ENCODE measurements around the gene ESRRA. TPM values are rescaled to one million over a fixed set of nuclear protein-coding genes. Genes with fewer than 3 reads are reported as not detected.

ESRRA gene
- total RNA-seq, 6 donors from 2014 or later: 42.7 to 109 (median 80.6) TPM

DNA sequence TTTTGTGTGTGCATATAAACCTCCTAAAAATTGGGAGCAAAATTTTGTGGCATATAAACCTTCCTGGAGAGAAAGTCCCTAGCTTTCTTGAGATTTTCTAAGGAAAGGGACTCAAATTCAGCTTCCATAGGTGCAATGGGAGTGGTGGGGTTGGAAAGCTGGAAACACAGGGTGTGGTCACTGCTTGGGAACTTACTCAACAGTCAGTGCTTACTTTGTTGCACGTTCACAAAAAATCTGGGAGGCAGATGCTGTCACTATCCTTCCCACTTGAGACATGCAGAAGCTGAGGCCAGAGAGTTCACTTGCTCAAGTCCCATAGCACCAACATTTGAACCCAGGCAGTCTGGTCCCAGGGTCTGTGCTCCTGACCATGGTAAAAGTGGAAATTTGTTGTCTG is 9.1 kb upstream of the ESRRA start:
- 11 to 39% methylated on average over 1 of the region's 1 CpG for WGBS, 2 donors
- Histone ChIP-seq H3K9me3 (no peaks in the 10 kb centered on the region), H3K4me1 (peaks cover 34 to 40% (median 37%) of the 10 kb centered on the region in 4 donors), H3K27me3 (peaks cover 0 to 68% (median 47%) of the 10 kb centered on the region in 4 donors), H3K4me3 (no peak overlapping the region), H3K36me3 (no peaks in the 10 kb centered on the region), H3K27ac (no peak overlapping the region)
- TF ChIP-seq, protein P1, sequence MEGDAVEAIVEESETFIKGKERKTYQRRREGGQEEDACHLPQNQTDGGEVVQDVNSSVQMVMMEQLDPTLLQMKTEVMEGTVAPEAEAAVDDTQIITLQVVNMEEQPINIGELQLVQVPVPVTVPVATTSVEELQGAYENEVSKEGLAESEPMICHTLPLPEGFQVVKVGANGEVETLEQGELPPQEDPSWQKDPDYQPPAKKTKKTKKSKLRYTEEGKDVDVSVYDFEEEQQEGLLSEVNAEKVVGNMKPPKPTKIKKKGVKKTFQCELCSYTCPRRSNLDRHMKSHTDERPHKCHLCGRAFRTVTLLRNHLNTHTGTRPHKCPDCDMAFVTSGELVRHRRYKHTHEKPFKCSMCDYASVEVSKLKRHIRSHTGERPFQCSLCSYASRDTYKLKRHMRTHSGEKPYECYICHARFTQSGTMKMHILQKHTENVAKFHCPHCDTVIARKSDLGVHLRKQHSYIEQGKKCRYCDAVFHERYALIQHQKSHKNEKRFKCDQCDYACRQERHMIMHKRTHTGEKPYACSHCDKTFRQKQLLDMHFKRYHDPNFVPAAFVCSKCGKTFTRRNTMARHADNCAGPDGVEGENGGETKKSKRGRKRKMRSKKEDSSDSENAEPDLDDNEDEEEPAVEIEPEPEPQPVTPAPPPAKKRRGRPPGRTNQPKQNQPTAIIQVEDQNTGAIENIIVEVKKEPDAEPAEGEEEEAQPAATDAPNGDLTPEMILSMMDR (IDR thresholded peaks at IDR 0.05): no peak
- TF ChIP-seq POLR2AphosphoS5 (IDR thresholded peaks at IDR 0.05) (no peak), EP300 (IDR thresholded peaks at IDR 0.05) (no peak), POLR2A (IDR thresholded peaks at IDR 0.05) (no peak)
- DNase-seq (no peak), ATAC-seq (ENCODE audit: low FRiP score in 2 of 2) (no peak)

GRCh38 chr11:64296830-64297698 is 8.3 kb upstream of the ESRRA start:
- DNase-seq (no peak), ATAC-seq (ENCODE audit: low FRiP score in 2 of 2) (no peak)
- Histone ChIP-seq H3K27ac (no peak overlapping the region), H3K9me3 (no peaks in the 10 kb centered on the region), H3K36me3 (no peaks in the 10 kb centered on the region), H3K4me3 (no peak overlapping the region), H3K4me1 (peaks cover 28 to 37% (median 35%) of the 10 kb centered on the region in 4 donors), H3K27me3 (peaks cover 0 to 60% (median 38%) of the 10 kb centered on the region in 4 donors)
- WGBS, 2 donors: 21 to 24% methylated on average over 11 to 31 of the region's 34 CpGs
- TF ChIP-seq, protein P1 (IDR thresholded peaks at IDR 0.05): no peak
- TF ChIP-seq POLR2AphosphoS5 (IDR thresholded peaks at IDR 0.05): no peak
- no peak for TF ChIP-seq EP300 (IDR thresholded peaks at IDR 0.05)
- no peak for TF ChIP-seq POLR2A (IDR thresholded peaks at IDR 0.05)

- Histone ChIP-seq H3K9me3 (no peaks in the 10 kb centered on the region), H3K36me3 (no peaks in the 10 kb centered on the region), H3K4me3 (no peak overlapping the region), H3K27ac (no peak overlapping the region), H3K27me3 (peaks cover 0 to 52% (median 33%) of the 10 kb centered on the region in 4 donors), H3K4me1 (peaks cover 23 to 32% (median 27%) of the 10 kb centered on the region in 4 donors)
- 32 to 54% methylated on average over 9 to 14 of the region's 18 CpGs for WGBS, 2 donors
- no peak for DNase-seq
- no peak for ATAC-seq (ENCODE audit: low FRiP score in 2 of 2)
- TF ChIP-seq, protein P1 (IDR thresholded peaks at IDR 0.05): no peak
These were observed 7.5 kb upstream of the ESRRA start for GRCh38 chr11:64297699-64298358.

DNA sequence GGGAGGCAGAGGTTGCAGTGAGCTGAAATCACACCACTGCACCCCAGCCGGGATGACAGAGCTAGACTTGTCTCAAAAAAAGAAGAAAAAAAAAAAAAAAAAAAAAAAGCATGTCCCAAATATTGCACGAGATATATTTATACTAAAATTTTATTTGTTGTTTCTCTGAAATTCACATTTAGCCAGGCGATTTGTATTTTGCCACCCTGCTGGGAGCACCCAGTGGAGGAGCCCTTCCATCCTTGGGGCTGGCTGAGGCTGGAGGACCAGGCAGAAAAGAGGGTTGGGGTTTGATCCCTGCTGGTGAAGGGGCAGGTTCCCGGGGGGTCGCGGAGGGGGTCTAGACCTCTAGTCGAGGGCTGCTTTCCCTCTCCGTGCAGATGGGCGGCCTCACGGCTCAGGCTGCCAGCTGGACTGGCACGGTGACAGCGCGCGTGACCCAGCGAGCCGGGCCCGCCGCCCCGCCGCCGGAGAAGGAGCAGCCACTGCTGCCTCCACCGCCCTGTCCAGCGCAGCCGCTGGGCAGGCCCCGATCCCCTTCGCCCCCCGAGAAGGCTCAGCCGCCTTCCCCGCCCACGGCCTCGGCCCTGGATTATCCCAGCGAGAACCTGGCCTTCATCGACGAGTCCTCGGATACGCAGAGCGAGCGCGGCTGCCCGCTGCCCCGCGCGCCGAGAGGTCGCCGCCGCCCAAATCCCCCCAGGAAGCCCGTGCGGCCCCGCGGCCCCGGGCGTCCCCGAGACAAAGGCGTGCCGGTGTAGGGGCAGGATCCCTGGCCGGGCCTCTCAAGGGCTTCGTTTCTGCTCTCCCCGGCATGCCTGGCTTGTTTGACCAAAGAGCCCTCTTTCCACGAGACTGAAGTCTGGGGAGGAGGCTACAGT is 6.1 kb upstream of the ESRRA start:
- peak in 1 of 2 donors; percentile 18 for TF ChIP-seq POLR2AphosphoS5 (IDR thresholded peaks at IDR 0.05)
- TF ChIP-seq EP300 (IDR thresholded peaks at IDR 0.05): no peak
- TF ChIP-seq, protein P1 (IDR thresholded peaks at IDR 0.05): no peak
- peak in 1 of 4 donors; percentile 30 for TF ChIP-seq POLR2A (IDR thresholded peaks at IDR 0.05)
- Histone ChIP-seq H3K9me3 (no peaks in the 10 kb centered on the region), H3K36me3 (no peaks in the 10 kb centered on the region), H3K27ac (peak overlapping the region in 2 of 4 donors; percentile 14 to 45), H3K4me3 (peak overlapping the region; percentile 15 to 53 (median 44)), H3K27me3 (peaks cover 0 to 42% (median 28%) of the 10 kb centered on the region in 4 donors), H3K4me1 (peaks cover 27 to 39% (median 32%) of the 10 kb centered on the region in 4 donors)
- WGBS, 2 donors: 6 to 11% methylated on average over 17 to 43 of the region's 60 CpGs
- ATAC-seq (ENCODE audit: low FRiP score in 2 of 2) (peak in 1 of 2 donors; percentile 55), DNase-seq (peak; percentile 58 to 94)
